ENCODE data around the gene SASH1. TPM values are rescaled to one million over a fixed set of nuclear protein-coding genes. Genes with fewer than 3 reads are reported as not detected.
A peak's percentile ranks its signal among the peaks of the same experiment; 100 is the strongest.

The SASH1 gene
- total RNA-seq: 92.2 TPM
- polyA plus RNA-seq: 19.9 TPM

DNA sequence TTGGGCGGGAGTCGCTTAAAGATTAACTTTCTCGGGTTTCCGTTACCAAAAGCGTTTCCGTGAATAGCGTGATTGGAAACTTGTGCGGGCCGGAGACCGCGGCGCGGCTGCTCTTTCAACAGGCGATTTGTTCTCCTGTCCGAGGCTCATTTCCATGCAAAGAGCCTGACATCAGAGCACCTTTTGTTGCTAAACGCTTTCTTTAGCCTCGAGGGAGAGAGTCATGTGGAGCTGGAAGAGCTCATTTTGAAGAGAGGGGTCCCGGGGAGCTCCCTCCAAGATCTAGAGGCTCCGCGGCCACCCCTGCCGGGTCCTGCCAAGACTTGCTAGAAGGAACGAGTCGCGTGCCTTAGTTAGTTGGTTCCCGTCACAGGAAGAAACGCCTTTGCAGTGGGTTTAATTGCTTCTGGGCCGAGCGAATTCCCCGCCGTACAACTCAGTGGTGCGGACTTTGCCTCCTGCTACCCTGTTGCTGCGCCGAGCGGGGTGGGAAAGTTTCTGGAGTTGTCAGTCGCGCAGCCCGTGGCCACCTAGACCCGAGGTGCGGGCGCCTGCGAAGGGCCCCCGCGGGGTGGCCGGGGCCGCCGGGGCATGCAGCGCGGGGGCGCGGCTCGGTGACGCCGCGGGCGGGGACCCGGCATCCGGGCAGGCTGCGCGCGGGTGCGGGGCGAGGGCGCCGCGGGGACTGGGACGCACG, at the start of gene SASH1:
TSS of gene SASH1 (plus strand) at position 489 of the 697 bp plus-strand sequence. CDS start 230 bp downstream, outside the sequence.
- Histone ChIP-seq H3K4me1 (ENCODE audit: insufficient read depth) (peaks cover 2% of the 10 kb centered on the region), H3K4me3 (ENCODE audit: low read depth, low read length) (peak within 1 kb of the TSS; percentile 89), H3K36me3 (ENCODE audit: insufficient read depth) (no peaks in the 10 kb centered on the region), H3K27ac (ENCODE audit: low read depth) (peak within 1 kb of the TSS; percentile 86)
- DNase-seq (ENCODE audit: extremely low spot score): peak; percentile 57
- under 1% methylated on average over 67 of the region's 67 CpGs for WGBS

DNA sequence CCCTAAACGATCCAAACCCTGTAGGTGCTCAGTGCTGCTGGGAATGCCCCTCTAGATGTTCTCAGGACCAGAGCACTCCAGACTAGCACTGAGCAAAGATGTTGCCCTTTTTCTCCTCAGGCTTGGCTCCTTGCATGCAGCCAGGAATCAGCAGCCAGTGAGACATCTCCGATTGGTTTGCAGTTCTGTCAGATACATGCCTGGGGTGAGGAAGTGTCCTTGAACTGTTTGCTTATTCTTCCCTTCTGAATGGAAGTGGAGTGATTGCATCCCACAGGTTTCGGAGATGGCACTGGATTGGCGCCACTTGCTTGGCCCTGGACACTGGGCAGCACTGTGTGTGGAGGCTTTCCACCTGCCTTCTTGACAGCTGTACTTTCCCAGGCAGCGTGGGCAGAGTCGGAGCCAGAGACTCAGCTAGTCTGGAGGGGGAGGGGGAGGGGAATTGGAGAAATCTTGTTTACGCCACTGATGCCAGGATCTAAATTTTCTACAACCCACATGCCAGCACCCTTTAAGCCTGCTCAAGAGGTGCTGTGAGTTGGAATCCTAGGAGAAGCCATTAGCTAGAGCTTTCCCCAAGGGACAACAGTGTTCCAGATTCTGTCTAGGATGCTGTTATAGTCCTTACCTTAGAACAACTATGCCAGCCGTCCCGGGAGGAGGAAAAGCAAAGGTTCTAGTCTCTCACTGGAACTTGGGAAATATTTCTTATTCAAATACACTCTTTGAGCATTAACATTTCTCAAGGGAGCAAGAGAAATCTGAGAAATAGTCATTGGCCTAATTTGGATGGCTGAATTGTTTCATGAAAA, 49.2 kb upstream of the SASH1 start:
- H3K4me3 ChIP-seq (ENCODE audit: low read depth, low read length): no peak overlapping the region
- 51% methylated on average over 9 of the region's 9 CpGs for WGBS
- no peak for DNase-seq (ENCODE audit: extremely low spot score)
- no peaks in the 10 kb centered on the region for H3K36me3 ChIP-seq (ENCODE audit: insufficient read depth)
- H3K4me1 ChIP-seq (ENCODE audit: insufficient read depth): no peaks in the 10 kb centered on the region
- H3K27ac ChIP-seq (ENCODE audit: low read depth): no peak overlapping the region

DNA sequence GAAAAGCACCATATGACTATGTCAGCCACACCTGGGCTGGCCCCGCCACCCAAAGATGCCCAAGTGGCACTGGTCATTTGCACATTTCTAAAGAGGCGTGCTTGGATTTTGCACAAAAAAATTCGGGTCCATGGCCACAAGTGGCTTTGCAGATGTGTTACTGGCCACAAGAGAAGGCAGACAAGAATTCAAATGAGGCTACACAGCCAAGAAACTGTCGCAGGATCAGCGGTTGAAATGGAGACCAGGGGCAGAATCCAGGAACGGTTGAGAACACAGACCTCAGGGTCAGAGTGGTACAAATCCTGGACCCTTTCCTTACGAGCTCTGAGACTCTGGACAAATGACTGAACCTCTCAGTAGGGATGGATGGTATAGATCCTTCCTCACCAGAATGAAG, 48.6 kb upstream of the SASH1 start:
- no peaks in the 10 kb centered on the region for H3K36me3 ChIP-seq (ENCODE audit: insufficient read depth)
- H3K4me3 ChIP-seq (ENCODE audit: low read depth, low read length): no peak overlapping the region
- no peak overlapping the region for H3K27ac ChIP-seq (ENCODE audit: low read depth)
- H3K4me1 ChIP-seq (ENCODE audit: insufficient read depth): no peaks in the 10 kb centered on the region
- DNase-seq (ENCODE audit: extremely low spot score): no peak
- 90% methylated on average over 7 of the region's 7 CpGs for WGBS

DNA sequence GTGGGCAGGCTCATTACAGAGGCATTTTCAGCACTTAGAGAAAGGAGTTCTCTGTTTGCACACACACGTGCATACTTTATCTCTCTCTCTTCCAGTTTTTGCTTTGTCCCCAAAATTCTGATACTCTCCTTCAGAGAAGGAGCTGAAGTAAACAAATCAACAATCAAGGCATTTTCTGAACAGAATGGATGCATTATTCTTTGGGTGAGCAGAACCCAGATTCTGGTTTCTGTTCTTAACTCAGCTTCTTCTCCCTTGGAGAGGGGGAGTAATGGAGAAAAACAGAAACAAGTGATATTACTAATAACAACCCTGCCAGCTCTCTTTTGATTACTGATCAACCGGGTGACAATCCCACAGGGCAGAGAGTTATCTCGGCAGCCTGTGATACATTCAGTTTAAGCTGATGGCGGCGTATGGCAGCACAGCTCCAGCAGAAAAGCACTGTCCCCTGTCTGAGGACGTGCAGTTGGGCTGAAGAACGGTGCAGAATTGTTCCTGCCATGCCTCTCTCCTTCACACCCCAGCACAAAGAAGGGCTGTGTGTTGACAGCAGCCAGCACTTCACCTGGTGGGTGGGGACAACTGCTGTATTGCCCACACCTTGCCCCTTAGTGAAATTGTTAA, 47.3 kb upstream of the SASH1 start:
- Histone ChIP-seq H3K4me3 (ENCODE audit: low read depth, low read length) (no peak overlapping the region), H3K4me1 (ENCODE audit: insufficient read depth) (no peaks in the 10 kb centered on the region), H3K27ac (ENCODE audit: low read depth) (no peak overlapping the region), H3K36me3 (ENCODE audit: insufficient read depth) (no peaks in the 10 kb centered on the region)
- 81% methylated on average over 7 of the region's 7 CpGs for WGBS
- DNase-seq (ENCODE audit: extremely low spot score): no peak

DNA sequence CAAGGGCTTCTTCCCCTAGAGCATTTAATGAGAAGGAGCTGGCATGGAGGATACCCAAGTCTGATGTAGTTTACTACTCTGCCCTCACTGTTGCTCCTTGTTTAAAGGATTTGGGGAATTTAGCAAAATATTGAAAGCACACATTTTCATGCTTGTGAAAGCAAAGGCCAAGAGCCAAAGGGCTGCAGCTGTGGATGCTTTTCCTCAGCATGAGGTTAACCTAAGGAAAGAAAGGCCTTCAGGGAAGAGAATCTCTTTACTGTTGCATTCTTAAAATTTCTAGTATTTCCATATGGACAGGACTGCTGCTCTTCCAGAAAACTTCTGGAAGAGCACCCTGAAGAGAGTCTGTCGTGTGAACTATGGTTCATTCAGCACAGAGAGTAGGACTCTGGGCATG, 45.9 kb upstream of the SASH1 start:
- Histone ChIP-seq H3K27ac (ENCODE audit: low read depth) (no peak overlapping the region), H3K36me3 (ENCODE audit: insufficient read depth) (no peaks in the 10 kb centered on the region), H3K4me3 (ENCODE audit: low read depth, low read length) (no peak overlapping the region), H3K4me1 (ENCODE audit: insufficient read depth) (no peaks in the 10 kb centered on the region)
- 76% methylated on average over 1 of the region's 1 CpG for WGBS
- DNase-seq (ENCODE audit: extremely low spot score): no peak

DNA sequence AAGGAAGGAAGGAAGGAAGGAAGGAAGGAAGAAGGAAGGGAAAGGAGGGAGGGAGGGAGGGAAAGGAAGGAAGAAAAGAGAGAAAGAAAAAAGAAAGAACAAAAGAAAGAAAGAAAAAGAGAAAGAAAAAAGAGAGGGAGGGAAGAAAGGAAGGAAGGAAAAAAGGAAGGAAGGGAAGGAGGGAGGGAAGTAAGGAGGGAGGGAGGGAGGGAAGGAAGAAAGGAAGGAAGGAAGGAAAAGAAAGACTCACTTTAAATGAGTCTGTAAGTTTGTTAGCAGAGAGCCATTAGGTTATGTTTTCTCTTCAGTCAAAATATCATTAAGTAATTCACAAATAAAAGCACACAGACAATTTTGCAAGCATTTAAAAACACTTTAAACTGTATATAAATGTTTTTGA, 44.0 kb upstream of the SASH1 start:
- Histone ChIP-seq H3K4me1 (ENCODE audit: insufficient read depth) (no peaks in the 10 kb centered on the region), H3K4me3 (ENCODE audit: low read depth, low read length) (no peak overlapping the region), H3K36me3 (ENCODE audit: insufficient read depth) (no peaks in the 10 kb centered on the region), H3K27ac (ENCODE audit: low read depth) (no peak overlapping the region)
- DNase-seq (ENCODE audit: extremely low spot score): no peak

DNA sequence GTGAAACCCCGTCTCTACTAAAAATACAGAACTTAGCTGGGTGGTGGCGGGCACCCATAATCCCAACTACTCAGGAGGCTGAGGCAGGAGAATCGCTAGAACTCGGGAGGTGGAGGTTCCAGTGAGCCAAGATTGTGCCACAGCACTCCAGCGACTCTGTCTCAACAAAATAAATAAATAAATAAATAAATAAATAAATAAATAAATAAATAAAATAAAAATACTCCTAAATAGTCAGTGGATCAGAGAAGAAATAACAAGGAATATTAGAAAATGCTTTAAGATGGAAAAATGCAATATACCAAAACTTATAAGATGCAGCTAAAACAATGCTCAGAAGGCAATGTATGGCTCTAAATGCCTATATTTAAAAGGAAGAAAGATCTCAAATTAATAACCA, 39.0 kb upstream of the SASH1 start:
- Histone ChIP-seq H3K27ac (ENCODE audit: low read depth) (no peak overlapping the region), H3K4me1 (ENCODE audit: insufficient read depth) (no peaks in the 10 kb centered on the region), H3K4me3 (ENCODE audit: low read depth, low read length) (no peak overlapping the region), H3K36me3 (ENCODE audit: insufficient read depth) (no peaks in the 10 kb centered on the region)
- WGBS: 97% methylated on average over 5 of the region's 5 CpGs
- DNase-seq (ENCODE audit: extremely low spot score): no peak

DNA sequence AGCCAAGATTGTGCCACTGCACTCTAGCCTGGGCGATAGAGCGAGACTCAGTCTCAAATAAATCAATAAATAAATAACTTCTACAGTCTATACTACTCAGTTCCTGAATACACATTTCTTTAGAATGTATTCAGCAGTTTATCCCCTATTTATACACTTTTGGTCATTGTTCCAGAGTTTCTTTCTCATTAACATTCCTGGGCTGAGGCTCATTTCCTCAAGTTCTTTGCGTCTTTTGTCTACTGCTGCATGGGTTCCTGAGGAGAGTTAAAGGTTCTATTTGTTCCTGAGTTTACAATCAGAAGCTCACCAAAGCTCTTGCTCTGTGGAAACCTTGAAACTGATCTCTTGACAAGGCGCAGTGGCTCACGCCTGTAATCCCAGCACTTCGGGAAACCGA, 37.7 kb upstream of the SASH1 start:
- Histone ChIP-seq H3K4me1 (ENCODE audit: insufficient read depth) (no peaks in the 10 kb centered on the region), H3K4me3 (ENCODE audit: low read depth, low read length) (no peak overlapping the region), H3K27ac (ENCODE audit: low read depth) (no peak overlapping the region), H3K36me3 (ENCODE audit: insufficient read depth) (no peaks in the 10 kb centered on the region)
- DNase-seq (ENCODE audit: extremely low spot score): no peak
- WGBS: 90% methylated on average over 7 of the region's 7 CpGs

DNA sequence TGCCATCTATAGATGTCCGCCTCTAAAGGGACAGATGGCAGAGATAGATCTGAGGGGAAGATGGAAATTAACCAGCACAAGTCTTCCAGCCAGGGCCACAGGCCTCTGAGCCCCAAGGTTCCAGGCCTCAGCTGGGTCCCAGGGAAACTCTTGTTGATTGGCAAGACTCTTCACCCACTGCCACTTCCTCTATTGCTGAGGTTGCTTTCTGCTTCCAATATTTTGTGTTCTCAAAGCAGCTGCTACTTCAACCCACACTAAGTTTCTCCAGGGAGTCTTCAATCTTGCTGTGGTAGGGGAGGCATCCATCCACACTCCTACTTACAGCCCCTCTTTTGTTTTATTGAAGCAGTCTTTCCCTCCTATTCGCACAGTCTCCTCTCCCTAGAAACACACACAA, 36.4 kb upstream of the SASH1 start:
- no peak overlapping the region for H3K4me3 ChIP-seq (ENCODE audit: low read depth, low read length)
- no peak for DNase-seq (ENCODE audit: extremely low spot score)
- H3K27ac ChIP-seq (ENCODE audit: low read depth): no peak overlapping the region
- 94% methylated on average over 2 of the region's 2 CpGs for WGBS
- no peaks in the 10 kb centered on the region for H3K36me3 ChIP-seq (ENCODE audit: insufficient read depth)
- no peaks in the 10 kb centered on the region for H3K4me1 ChIP-seq (ENCODE audit: insufficient read depth)

DNA sequence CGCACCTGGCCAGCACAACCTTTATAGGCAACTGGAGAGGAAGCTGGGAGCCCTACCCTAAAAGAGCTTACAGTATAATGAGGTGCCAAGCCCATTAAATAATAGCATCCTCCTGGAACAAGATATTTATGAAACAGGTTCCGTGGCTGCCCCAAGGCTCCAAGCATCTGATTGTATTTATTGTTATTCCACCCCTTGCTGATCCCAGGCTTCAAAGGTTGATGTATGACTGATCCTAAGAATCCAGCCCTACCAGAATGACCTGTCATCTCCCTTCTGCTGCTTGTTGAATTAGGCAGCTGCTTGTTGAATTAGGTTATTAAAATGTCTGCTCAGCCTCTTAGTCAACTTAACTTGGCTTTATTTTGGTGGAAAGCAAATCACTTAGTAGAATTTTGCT, 35.2 kb upstream of the SASH1 start:
- no peaks in the 10 kb centered on the region for H3K36me3 ChIP-seq (ENCODE audit: insufficient read depth)
- H3K27ac ChIP-seq (ENCODE audit: low read depth): no peak overlapping the region
- no peaks in the 10 kb centered on the region for H3K4me1 ChIP-seq (ENCODE audit: insufficient read depth)
- DNase-seq (ENCODE audit: extremely low spot score): no peak
- 91% methylated on average over 2 of the region's 2 CpGs for WGBS
- no peak overlapping the region for H3K4me3 ChIP-seq (ENCODE audit: low read depth, low read length)

DNA sequence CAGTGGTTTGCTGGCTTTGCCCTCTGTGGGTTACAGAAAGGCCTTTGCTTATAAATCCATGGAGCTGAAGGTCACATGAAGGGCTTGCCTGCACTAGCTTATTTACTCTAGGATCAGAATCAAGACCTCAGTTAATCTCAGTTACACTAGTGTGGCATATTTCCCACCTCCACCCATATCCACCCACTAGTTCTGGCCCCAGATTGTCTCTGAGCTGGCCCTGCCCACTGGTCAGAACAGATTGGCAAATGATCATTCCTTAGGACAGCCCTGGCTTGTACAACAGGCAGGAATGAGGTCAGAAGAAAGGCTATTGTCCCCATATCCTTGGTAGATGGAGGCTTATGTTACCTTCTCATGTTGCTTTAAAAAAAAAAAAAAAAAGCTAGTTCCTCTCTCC, 33.3 kb upstream of the SASH1 start:
- no peak overlapping the region for H3K27ac ChIP-seq (ENCODE audit: low read depth)
- no peaks in the 10 kb centered on the region for H3K4me1 ChIP-seq (ENCODE audit: insufficient read depth)
- no peak for DNase-seq (ENCODE audit: extremely low spot score)
- H3K4me3 ChIP-seq (ENCODE audit: low read depth, low read length): no peak overlapping the region
- H3K36me3 ChIP-seq (ENCODE audit: insufficient read depth): no peaks in the 10 kb centered on the region

DNA sequence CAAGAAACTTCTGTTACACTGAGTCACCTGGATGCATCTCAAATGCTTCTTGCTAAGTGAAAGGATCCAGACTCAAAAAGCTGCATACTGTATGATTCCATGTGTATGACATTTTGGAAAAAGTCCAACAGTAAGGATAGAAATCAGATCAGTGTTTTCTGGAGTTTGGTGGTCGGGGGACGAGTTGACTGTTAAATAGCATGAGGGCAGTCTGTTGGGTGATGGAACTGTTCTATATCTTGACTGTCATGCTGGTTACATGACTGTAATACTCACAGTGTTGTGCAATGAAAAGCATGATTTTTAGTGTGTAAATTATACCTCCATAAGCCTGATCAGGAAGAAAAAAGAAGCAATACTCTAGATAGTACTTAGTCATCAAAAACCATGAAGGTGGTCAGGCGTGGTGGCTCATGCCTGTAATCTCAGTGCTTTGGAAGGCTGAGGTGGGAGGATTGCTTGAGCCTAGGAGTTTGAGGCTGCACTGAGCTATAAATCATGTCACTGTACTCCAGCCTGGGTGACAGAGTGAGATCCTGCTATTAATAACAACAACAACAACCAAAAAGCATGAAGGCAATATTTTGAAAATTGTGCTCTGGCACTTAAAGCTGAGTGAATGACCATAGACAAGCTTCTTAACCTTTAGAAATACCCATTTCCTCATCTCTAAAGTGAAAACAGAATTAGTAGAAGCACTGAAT, 30.5 kb upstream of the SASH1 start:
- Histone ChIP-seq H3K4me3 (ENCODE audit: low read depth, low read length) (no peak overlapping the region), H3K4me1 (ENCODE audit: insufficient read depth) (no peaks in the 10 kb centered on the region), H3K27ac (ENCODE audit: low read depth) (no peak overlapping the region), H3K36me3 (ENCODE audit: insufficient read depth) (no peaks in the 10 kb centered on the region)
- no peak for DNase-seq (ENCODE audit: extremely low spot score)
- WGBS: 55% methylated on average over 3 of the region's 3 CpGs

DNA sequence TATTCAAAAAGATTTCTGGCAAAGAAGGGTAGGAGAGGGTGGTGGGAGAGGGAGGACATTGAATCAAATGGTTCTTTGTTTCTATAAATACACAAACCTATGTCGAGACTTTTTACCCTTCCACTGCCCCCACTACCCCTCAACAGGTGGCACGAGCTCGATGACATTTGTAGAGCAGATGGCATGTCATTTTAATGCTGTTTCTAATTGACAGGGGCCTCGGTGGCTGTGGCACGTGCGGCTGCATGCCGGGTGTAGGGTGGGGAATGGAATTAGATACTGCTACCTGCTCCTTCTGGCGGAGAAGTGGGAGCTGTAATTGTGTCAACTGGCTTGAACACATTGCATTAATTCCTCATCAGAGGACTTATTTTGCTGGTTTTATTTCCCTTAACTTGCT, 29.1 kb upstream of the SASH1 start:
- H3K4me3 ChIP-seq (ENCODE audit: low read depth, low read length): no peak overlapping the region
- WGBS: 79% methylated on average over 8 of the region's 8 CpGs
- no peaks in the 10 kb centered on the region for H3K36me3 ChIP-seq (ENCODE audit: insufficient read depth)
- DNase-seq (ENCODE audit: extremely low spot score): no peak
- H3K4me1 ChIP-seq (ENCODE audit: insufficient read depth): no peaks in the 10 kb centered on the region
- no peak overlapping the region for H3K27ac ChIP-seq (ENCODE audit: low read depth)
